ENCODE data around the gene SEMA6B. TPM values are rescaled to one million over a fixed set of nuclear protein-coding genes. Genes with fewer than 3 reads are reported as not detected.
A peak's percentile ranks its signal among the peaks of the same experiment; 100 is the strongest.

The SEMA6B gene
- total RNA-seq, 1 experiment from 2014 or later: 38.4 TPM

- H3K79me1 ChIP-seq (ENCODE audit: insufficient read depth, low read depth, low read length, poor library complexity, severe bottlenecking): no peaks in the 10 kb centered on the region
- H2BK12ac ChIP-seq (ENCODE audit: insufficient read length, low read depth, low read length): no peak overlapping the region
- H3K4me1 ChIP-seq (ENCODE audit: insufficient read depth, low read length): no peaks in the 10 kb centered on the region
- no peak overlapping the region for H3K27ac Mint-ChIP-seq
- no peak overlapping the region for H4K91ac ChIP-seq (ENCODE audit: insufficient read length, low read depth, low read length)
- H3K9me3 Mint-ChIP-seq: no peaks in the 10 kb centered on the region; a peak in 2 of 5 replicates
- no peak overlapping the region for H2BK120ac ChIP-seq (ENCODE audit: low read depth, low read length, poor library complexity, severe bottlenecking)
- H2AK5ac ChIP-seq (ENCODE audit: insufficient read length, low read length): no peak overlapping the region
- H3K56ac ChIP-seq (ENCODE audit: insufficient read length, low read depth, low read length): no peak overlapping the region
- H2BK5ac ChIP-seq (ENCODE audit: insufficient read length, low read length): no peak overlapping the region
- no peak for TF ChIP-seq CTCF (conservative IDR thresholded peaks at IDR 0.05)
- no peak overlapping the region for H4K5ac ChIP-seq (ENCODE audit: insufficient read length, low read depth, low read length)
- H3K27me3 Mint-ChIP-seq (ENCODE audit: low read depth): peaks cover 60% of the 10 kb centered on the region
- H3K36me3 Mint-ChIP-seq (ENCODE audit: insufficient read depth in 1 of 3, low read depth in 3 of 3): no peaks in the 10 kb centered on the region; a peak in 1 of 7 replicates
- no peak overlapping the region for H2BK15ac ChIP-seq (ENCODE audit: low read depth, low read length)
- H3K23me2 ChIP-seq (ENCODE audit: insufficient read length, low read depth, low read length, poor library complexity, severe bottlenecking): peaks cover 11% of the 10 kb centered on the region
- H3K79me2 ChIP-seq (ENCODE audit: insufficient read depth, low read length): no peaks in the 10 kb centered on the region
- no peak overlapping the region for H3K4ac ChIP-seq (ENCODE audit: low read depth, low read length)
- H3K4me3 Mint-ChIP-seq: peak overlapping the region; percentile 63 to 82
- H3K18ac ChIP-seq (ENCODE audit: insufficient read length, low read depth, low read length): no peak overlapping the region
- H4K8ac ChIP-seq (replicated peaks; ENCODE audit: insufficient read length, low read depth, low read length): no peak overlapping the region
- DNase-seq: peak; percentile 83
- no peak overlapping the region for H2AFZ ChIP-seq (ENCODE audit: low read length)
- H3K23ac ChIP-seq (ENCODE audit: insufficient read length, low read depth, low read length): no peak overlapping the region
- peak overlapping the region; percentile 85 for H3K4me2 ChIP-seq (ENCODE audit: insufficient read depth, insufficient read length, low read length)
- WGBS (ENCODE audit: extremely low coverage, insufficient read length, low lambda C conversion rate): no CpG with 5 or more reads among the region's 32 CpGs
- no peaks in the 10 kb centered on the region for H3K9me3 ChIP-seq (ENCODE audit: control insufficient read depth, low read depth, low read length)
- no peak overlapping the region for H3T11ph ChIP-seq (ENCODE audit: low read length)
- H2BK20ac ChIP-seq (ENCODE audit: low read depth, low read length, poor library complexity, severe bottlenecking): no peak overlapping the region
- no peak overlapping the region for H3K27ac ChIP-seq (ENCODE audit: insufficient read length, low read depth, low read length)
- H3K9ac ChIP-seq (ENCODE audit: extremely low read depth, insufficient read length, low read length): no peak overlapping the region
- H4K20me1 ChIP-seq (ENCODE audit: control insufficient read depth, insufficient read depth, insufficient read length): no peaks in the 10 kb centered on the region
- no peaks in the 10 kb centered on the region; the same call in 1 of the 2 replicates for H3K27me3 ChIP-seq (ENCODE audit: insufficient read depth, low read length)
- H3K14ac ChIP-seq (ENCODE audit: insufficient read depth, low read length): no peak overlapping the region; the same call in 1 of the 2 replicates
- peaks cover 4 to 13% of the 10 kb centered on the region in 2 experiments; a peak in 3 of 4 replicates for H3K4me1 Mint-ChIP-seq
Measured at GRCh38 chr19:4597975-4598671, 38.6 kb upstream of the SEMA6B start.

Measured in H9 (cell line).